ENCODE data around the gene HOXC11. TPM values are rescaled to one million over a fixed set of nuclear protein-coding genes. Genes with fewer than 3 reads are reported as not detected.

Gene HOXC11
- total RNA-seq, 4 donors from 2014 or later = 4.9 to 10.7 (median 6.2) TPM

- no peak for DNase-seq (ENCODE audit: low spot score in 2 of 2)
- WGBS, 2 donors = 30 to 31% methylated on average over 21 of the region's 21 CpGs
- TF ChIP-seq POLR2A (IDR thresholded peaks at IDR 0.05) (no peak), CTCF (IDR thresholded peaks at IDR 0.05) (no peak)
- intact Hi-C loops (cut with DNase I; ENCODE audit: low total_unique reads) = no loop called here
- H3K4me3 ChIP-seq (ENCODE audit: low read depth, poor library complexity, severe bottlenecking) = no peak overlapping the region
Observed at GRCh38 chr12:53976172-53976822, 3.4 kb downstream of the HOXC11 start.

- no peak for DNase-seq (ENCODE audit: low spot score in 2 of 2)
- intact Hi-C loops (cut with DNase I; ENCODE audit: low total_unique reads) = no loop called here
- no peak overlapping the region for H3K4me3 ChIP-seq (ENCODE audit: low read depth, poor library complexity, severe bottlenecking)
- 34 to 50% methylated on average over 9 of the region's 9 CpGs for WGBS, 2 donors
- TF ChIP-seq POLR2A (IDR thresholded peaks at IDR 0.05) = no peak
- no peak for TF ChIP-seq CTCF (IDR thresholded peaks at IDR 0.05)
Observed at GRCh38 chr12:53976823-53977595, 4.1 kb downstream of the HOXC11 start.

- WGBS, 2 donors = 18 to 26% methylated on average over 11 of the region's 11 CpGs
- H3K4me3 ChIP-seq (ENCODE audit: low read depth, poor library complexity, severe bottlenecking) = no peak overlapping the region
- intact Hi-C loops (cut with DNase I; ENCODE audit: low total_unique reads) = no loop called here
- DNase-seq (ENCODE audit: low spot score in 2 of 2) = no peak
- no peak for TF ChIP-seq CTCF (IDR thresholded peaks at IDR 0.05)
- TF ChIP-seq POLR2A (IDR thresholded peaks at IDR 0.05) = no peak
Observed at GRCh38 chr12:53977596-53978445, 4.9 kb downstream of the HOXC11 start.

GRCh38 chr12:53978477-53979356, 5.8 kb downstream of the HOXC11 start:
- intact Hi-C loops (cut with DNase I; ENCODE audit: low total_unique reads) = no loop called here
- peak; percentile 88 to 94 for DNase-seq (ENCODE audit: low spot score in 2 of 2)
- WGBS, 2 donors = 11 to 20% methylated on average over 15 of the region's 15 CpGs
- TF ChIP-seq POLR2A (IDR thresholded peaks at IDR 0.05) = no peak
- no peak for TF ChIP-seq CTCF (IDR thresholded peaks at IDR 0.05)
- no peak overlapping the region for H3K4me3 ChIP-seq (ENCODE audit: low read depth, poor library complexity, severe bottlenecking)
